H1 (cell line): Measurements from ENCODE around the gene TPPP.
"Not testable (repeated sequence)": the region's sequence is repeated elsewhere in the genome, so short reads cannot be mapped to it uniquely, and the experiment has no call there.

ENCODE experiments used
- EP300 ChIP-seq, 2 experiments: IDR thresholded peaks; 1 replicate in 1 of 2; 2 replicates in 1 of 2; pipeline ENCODE4 v1.6.1; 2011 to 2012; ENCODE audit warnings: low read depth in 2 of 2, low read length in 2 of 2, mild to moderate bottlenecking in 2 of 2, borderline replicate concordance in 1 of 2, inconsistent platforms in 1 of 2, moderate library complexity in 1 of 2
- EZH2 ChIP-seq: fragments of 200-600 bp; sonication (generic); IDR thresholded peaks from 2 replicates; pipeline ENCODE4 v1.7.1; 2012; ENCODE audit warnings: low read depth, mild to moderate bottlenecking, moderate library complexity, low read length, inconsistent platforms; ENCODE audit not compliant: severe bottlenecking
- HDAC6 ChIP-seq: IDR thresholded peaks from one replicate; pipeline ENCODE4 v1.7.1; 2012; ENCODE audit warnings: low read depth, mild to moderate bottlenecking, inconsistent platforms, low read length, moderate library complexity
- KDM4A ChIP-seq: IDR thresholded peaks from one replicate; pipeline ENCODE4 v1.7.1; 2012; ENCODE audit warnings: low read depth, mild to moderate bottlenecking, moderate library complexity, low read length, inconsistent platforms; ENCODE audit not compliant: severe bottlenecking
- MAFK ChIP-seq: IDR thresholded peaks from 2 replicates; pipeline ENCODE4 v1.6.1; 2012; ENCODE audit warnings: low read depth, mild to moderate bottlenecking, improper control_type of control experiment, low read length
- POLR2A ChIP-seq, 2 experiments: IDR thresholded peaks; 1 replicate in 1 of 2; 2 replicates in 1 of 2; pipeline ENCODE4 v1.6.1; 2011; ENCODE audit warnings: low read depth in 2 of 2, low read length in 2 of 2, mild to moderate bottlenecking in 2 of 2; ENCODE audit errors: control extremely low read depth in 1 of 2
- RAD21 ChIP-seq, 2 experiments: IDR thresholded peaks in 1 of 2; conservative IDR thresholded peaks in 1 of 2; 2 replicates each; pipeline ENCODE4 v1.6.1; 2011; ENCODE audit warnings: low read depth in 2 of 2, low read length in 2 of 2, improper control_type of control experiment in 1 of 2, inconsistent platforms in 1 of 2, mild to moderate bottlenecking in 1 of 2, moderate library complexity in 1 of 2
- TF ChIP-seq, protein P1 (sequence below): IDR thresholded peaks from 2 replicates; pipeline ENCODE4 v1.6.1; 2012; ENCODE audit warnings: low read length, inconsistent platforms
- TF ChIP-seq, protein P2 (sequence below), 3 experiments: IDR thresholded peaks; 1 replicate in 2 of 3; 2 replicates in 1 of 3; pipeline versions ENCODE4 v1.5.1 to v1.6.1; 2011; ENCODE audit warnings: low read length in 3 of 3, mild to moderate bottlenecking in 3 of 3, inconsistent platforms in 2 of 3, low read depth in 1 of 3, moderate library complexity in 1 of 3; ENCODE audit not compliant: insufficient read depth in 1 of 3; ENCODE audit errors: control extremely low read depth in 1 of 3
- TF ChIP-seq, protein P3 (sequence below): IDR thresholded peaks from 2 replicates; pipeline ENCODE4 v1.6.1; 2011; ENCODE audit warnings: low read length, improper control_type of control experiment
- TF ChIP-seq, protein P4 (sequence below): IDR thresholded peaks from 2 replicates; pipeline ENCODE4 v1.6.1; 2012; ENCODE audit warnings: inconsistent platforms

DNA sequence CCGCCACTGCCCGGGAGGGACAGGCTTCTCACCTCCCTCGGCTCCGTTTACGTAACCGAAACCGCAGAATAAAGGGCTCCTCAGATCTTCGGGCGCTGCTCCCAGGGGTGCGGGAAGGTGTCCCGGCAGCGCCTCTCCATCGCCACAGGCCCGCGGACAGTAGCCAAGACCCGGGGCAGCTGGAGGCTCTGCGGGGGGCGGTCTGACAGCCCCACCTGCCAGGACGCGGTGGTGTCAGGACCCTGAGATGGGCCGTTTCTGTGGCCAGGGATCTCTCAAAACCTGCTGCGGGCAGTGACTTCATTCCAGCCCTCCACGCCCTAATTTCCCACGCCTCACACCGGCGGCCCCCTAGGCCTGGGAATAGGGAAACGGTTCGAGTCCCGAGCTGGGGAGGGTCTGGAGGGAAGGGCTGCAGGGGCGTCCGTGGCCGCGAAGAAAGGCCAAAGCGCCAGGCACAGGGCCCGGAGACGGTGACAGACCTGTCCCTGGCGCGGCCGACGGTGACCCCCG is 567 bp downstream of the TPPP start:
- TF ChIP-seq, protein P1, sequence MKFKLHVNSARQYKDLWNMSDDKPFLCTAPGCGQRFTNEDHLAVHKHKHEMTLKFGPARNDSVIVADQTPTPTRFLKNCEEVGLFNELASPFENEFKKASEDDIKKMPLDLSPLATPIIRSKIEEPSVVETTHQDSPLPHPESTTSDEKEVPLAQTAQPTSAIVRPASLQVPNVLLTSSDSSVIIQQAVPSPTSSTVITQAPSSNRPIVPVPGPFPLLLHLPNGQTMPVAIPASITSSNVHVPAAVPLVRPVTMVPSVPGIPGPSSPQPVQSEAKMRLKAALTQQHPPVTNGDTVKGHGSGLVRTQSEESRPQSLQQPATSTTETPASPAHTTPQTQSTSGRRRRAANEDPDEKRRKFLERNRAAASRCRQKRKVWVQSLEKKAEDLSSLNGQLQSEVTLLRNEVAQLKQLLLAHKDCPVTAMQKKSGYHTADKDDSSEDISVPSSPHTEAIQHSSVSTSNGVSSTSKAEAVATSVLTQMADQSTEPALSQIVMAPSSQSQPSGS, result not testable (repeated sequence)
- TF ChIP-seq, protein P2, sequence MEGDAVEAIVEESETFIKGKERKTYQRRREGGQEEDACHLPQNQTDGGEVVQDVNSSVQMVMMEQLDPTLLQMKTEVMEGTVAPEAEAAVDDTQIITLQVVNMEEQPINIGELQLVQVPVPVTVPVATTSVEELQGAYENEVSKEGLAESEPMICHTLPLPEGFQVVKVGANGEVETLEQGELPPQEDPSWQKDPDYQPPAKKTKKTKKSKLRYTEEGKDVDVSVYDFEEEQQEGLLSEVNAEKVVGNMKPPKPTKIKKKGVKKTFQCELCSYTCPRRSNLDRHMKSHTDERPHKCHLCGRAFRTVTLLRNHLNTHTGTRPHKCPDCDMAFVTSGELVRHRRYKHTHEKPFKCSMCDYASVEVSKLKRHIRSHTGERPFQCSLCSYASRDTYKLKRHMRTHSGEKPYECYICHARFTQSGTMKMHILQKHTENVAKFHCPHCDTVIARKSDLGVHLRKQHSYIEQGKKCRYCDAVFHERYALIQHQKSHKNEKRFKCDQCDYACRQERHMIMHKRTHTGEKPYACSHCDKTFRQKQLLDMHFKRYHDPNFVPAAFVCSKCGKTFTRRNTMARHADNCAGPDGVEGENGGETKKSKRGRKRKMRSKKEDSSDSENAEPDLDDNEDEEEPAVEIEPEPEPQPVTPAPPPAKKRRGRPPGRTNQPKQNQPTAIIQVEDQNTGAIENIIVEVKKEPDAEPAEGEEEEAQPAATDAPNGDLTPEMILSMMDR (IDR thresholded peaks at IDR 0.05; ENCODE audit: control extremely low read depth in 1 of 3, insufficient read depth in 1 of 3, low read depth in 1 of 3, low read length in 3 of 3), result not testable (repeated sequence)
- not testable (repeated sequence) for TF ChIP-seq POLR2A (IDR thresholded peaks at IDR 0.05; ENCODE audit: control extremely low read depth in 1 of 2, low read depth in 2 of 2, low read length in 2 of 2); KDM4A; EP300 (IDR thresholded peaks at IDR 0.05; ENCODE audit: borderline replicate concordance in 1 of 2, low read depth in 2 of 2, low read length in 2 of 2); RAD21 (IDR thresholded peaks at IDR 0.05 in 1 of 2, conservative IDR thresholded peaks at IDR 0.05 in 1 of 2; ENCODE audit: low read depth in 2 of 2, low read length in 2 of 2); MAFK; HDAC6
- peak; percentile 38 for TF ChIP-seq EZH2
- TF ChIP-seq, protein P3, sequence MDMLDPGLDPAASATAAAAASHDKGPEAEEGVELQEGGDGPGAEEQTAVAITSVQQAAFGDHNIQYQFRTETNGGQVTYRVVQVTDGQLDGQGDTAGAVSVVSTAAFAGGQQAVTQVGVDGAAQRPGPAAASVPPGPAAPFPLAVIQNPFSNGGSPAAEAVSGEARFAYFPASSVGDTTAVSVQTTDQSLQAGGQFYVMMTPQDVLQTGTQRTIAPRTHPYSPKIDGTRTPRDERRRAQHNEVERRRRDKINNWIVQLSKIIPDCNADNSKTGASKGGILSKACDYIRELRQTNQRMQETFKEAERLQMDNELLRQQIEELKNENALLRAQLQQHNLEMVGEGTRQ, result not testable (repeated sequence)
- TF ChIP-seq, protein P4, sequence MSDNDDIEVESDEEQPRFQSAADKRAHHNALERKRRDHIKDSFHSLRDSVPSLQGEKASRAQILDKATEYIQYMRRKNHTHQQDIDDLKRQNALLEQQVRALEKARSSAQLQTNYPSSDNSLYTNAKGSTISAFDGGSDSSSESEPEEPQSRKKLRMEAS, result not testable (repeated sequence)
